GM21825 (cell line): ENCODE measurements around the gene LIN37.
"Not testable (repeated sequence)": the region's sequence is repeated elsewhere in the genome, so short reads cannot be mapped to it uniquely, and the experiment has no call there.

Source experiments
- ATAC-seq: cut with Tn5 transposase; IDR thresholded peaks from one replicate; pipeline ENCODE4 v1.9.1; 2021; ENCODE audit warnings: mild to moderate bottlenecking, moderate library complexity; ENCODE audit not compliant: unreplicated experiment

Gene LIN37

GRCh38 chr19:35772362-35772761 lies 24.0 kb downstream of the LIN37 start:
- not testable (repeated sequence) for ATAC-seq

- no peak for ATAC-seq
Observed at GRCh38 chr19:35773020-35773806, 24.8 kb downstream of the LIN37 start.

GRCh38 chr19:35774274-35775045 lies 26.1 kb downstream of the LIN37 start:
- no peak for ATAC-seq

- no peak for ATAC-seq
Observed at GRCh38 chr19:35775046-35775297, 26.6 kb downstream of the LIN37 start.

GRCh38 chr19:35775298-35776101 lies 27.1 kb downstream of the LIN37 start, which contains the start of gene ARHGAP33:
Gene ARHGAP33, plus strand, starts transcription at chr19:35775564. Its CDS starts 95 bp downstream, at chr19:35775659.
- peak; percentile 88 for ATAC-seq

- no peak for ATAC-seq
Observed at GRCh38 chr19:35776102-35776788, 27.9 kb downstream of the LIN37 start.

GRCh38 chr19:35777086-35777841 lies 28.9 kb downstream of the LIN37 start:
- no peak for ATAC-seq

GRCh38 chr19:35777961-35778360 lies 29.6 kb downstream of the LIN37 start:
- no peak for ATAC-seq

GRCh38 chr19:35779033-35779432 lies 30.7 kb downstream of the LIN37 start:
- no peak for ATAC-seq

GRCh38 chr19:35780058-35780457 lies 31.7 kb downstream of the LIN37 start:
- no peak for ATAC-seq

- ATAC-seq, result no peak
Observed at GRCh38 chr19:35780717-35781116, 32.3 kb downstream of the LIN37 start.

- ATAC-seq, result no peak
Observed at GRCh38 chr19:35781650-35782049, 33.3 kb downstream of the LIN37 start.

- no peak for ATAC-seq
Observed at GRCh38 chr19:35782589-35782988, 34.2 kb downstream of the LIN37 start.

- ATAC-seq, result no peak
Observed at GRCh38 chr19:35783469-35784434, 35.4 kb downstream of the LIN37 start.

- ATAC-seq, result no peak
Observed at GRCh38 chr19:35784503-35785338, 36.3 kb downstream of the LIN37 start.

GRCh38 chr19:35785339-35785627 lies 36.9 kb downstream of the LIN37 start:
- no peak for ATAC-seq

GRCh38 chr19:35786299-35787160 lies 38.2 kb downstream of the LIN37 start:
- no peak for ATAC-seq
